GM12874 (cell line): ENCODE measurements around the gene C19orf25.
A peak's percentile ranks its signal among the peaks of the same experiment; 100 is the strongest.

Experiments used
- TF ChIP-seq, protein P1 (sequence below): IDR thresholded peaks from 2 replicates; pipeline ENCODE4 v1.5.1; 2011; ENCODE audit warnings: low read depth, mild to moderate bottlenecking, control low read depth, low read length, moderate library complexity; ENCODE audit not compliant: insufficient read depth

The C19orf25 gene

DNA sequence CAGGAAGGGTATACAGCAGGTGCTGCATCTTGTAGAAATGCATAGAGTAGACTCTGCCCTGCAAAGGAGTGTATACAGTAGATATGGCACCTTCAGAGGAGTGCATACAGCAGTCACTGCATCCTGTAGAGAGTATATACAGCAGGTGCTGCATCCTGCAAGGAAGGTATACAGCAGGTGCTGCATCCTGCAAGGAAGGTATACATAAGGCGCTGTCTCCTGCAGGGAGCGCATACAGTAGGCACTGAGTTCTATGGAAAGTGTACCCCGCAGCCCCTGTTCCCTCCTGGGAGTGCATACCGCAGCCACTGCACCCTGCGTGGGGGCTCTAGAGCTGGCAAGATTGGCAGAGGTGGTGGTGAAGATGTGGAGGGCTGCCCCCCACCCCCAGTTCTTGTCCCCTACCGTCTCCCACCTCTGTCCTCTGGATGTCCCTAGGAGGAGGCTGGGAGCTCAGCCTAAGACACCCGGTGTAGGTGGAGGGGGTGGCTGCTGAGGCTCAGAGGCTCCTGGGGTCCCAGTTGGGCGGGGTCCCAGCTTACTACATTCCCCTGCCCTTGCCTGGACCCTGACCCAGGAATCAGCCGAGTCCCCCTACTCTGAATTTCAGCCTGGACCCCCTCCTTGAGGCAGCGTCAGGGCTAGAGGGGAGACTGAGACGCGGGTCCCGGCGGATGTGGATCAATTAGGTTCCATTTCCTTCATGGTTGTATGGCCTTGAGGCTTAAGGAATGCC, 36.1 kb upstream of the C19orf25 start:
- TF ChIP-seq, protein P1, sequence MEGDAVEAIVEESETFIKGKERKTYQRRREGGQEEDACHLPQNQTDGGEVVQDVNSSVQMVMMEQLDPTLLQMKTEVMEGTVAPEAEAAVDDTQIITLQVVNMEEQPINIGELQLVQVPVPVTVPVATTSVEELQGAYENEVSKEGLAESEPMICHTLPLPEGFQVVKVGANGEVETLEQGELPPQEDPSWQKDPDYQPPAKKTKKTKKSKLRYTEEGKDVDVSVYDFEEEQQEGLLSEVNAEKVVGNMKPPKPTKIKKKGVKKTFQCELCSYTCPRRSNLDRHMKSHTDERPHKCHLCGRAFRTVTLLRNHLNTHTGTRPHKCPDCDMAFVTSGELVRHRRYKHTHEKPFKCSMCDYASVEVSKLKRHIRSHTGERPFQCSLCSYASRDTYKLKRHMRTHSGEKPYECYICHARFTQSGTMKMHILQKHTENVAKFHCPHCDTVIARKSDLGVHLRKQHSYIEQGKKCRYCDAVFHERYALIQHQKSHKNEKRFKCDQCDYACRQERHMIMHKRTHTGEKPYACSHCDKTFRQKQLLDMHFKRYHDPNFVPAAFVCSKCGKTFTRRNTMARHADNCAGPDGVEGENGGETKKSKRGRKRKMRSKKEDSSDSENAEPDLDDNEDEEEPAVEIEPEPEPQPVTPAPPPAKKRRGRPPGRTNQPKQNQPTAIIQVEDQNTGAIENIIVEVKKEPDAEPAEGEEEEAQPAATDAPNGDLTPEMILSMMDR = no peak

DNA sequence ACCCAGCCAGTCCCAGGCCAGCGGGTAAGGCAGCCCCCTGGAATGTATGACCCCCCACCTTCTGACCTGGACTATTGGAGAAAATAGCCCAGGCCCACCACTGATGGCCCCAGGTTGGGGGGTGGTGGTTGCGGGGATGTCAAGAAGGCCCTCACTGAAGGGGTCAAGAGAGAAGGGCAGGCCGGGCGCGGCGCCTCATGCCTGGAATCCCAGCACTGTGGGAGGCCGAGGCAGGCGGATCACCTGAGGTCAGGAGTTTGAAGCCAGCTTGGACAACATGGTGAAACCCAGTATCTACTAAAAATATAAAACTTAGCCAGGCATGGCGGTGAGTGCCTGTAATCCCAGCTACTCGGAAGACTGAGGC, 35.3 kb upstream of the C19orf25 start:
- TF ChIP-seq, protein P1 = no peak

DNA sequence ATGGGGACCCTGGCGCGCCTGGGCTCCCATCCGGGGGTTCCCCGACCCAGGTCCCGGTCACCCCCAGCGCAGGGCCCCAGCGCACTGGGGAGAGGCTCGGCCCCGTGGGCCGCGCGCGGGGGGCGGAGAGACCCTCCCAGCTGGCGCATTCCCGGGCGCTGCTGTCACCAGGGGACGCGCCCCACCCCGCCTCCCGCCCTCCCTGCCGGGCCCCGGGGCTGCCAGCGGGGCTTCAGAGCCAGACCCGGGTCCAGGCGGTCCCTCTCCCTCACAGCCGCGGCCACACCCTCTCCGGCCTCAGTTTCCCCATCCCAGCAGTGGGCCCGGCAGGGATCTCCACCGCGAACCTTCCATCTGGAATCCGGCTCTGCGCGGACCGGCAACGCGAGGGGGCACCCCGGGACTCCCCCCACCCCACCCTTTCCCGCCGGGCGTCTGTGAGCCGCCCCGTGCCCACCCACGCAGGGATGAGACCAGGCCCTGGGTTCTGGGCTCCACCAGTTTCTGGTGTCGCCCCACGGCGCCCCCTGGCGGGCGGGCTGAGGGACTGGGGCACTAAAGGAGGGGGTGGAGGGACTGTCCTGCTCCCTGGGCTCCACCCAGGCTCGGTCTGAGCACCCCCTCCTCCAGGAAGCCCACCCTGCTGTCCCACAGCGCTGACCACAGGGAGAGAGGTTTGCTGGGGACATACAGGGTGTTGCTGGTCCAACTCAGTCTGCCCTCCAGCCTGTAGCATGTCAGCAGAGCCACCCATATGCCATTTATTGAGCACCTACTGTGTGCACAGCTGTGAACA, 34.7 kb upstream of the C19orf25 start:
- TF ChIP-seq, protein P1 = peak; percentile 79

DNA sequence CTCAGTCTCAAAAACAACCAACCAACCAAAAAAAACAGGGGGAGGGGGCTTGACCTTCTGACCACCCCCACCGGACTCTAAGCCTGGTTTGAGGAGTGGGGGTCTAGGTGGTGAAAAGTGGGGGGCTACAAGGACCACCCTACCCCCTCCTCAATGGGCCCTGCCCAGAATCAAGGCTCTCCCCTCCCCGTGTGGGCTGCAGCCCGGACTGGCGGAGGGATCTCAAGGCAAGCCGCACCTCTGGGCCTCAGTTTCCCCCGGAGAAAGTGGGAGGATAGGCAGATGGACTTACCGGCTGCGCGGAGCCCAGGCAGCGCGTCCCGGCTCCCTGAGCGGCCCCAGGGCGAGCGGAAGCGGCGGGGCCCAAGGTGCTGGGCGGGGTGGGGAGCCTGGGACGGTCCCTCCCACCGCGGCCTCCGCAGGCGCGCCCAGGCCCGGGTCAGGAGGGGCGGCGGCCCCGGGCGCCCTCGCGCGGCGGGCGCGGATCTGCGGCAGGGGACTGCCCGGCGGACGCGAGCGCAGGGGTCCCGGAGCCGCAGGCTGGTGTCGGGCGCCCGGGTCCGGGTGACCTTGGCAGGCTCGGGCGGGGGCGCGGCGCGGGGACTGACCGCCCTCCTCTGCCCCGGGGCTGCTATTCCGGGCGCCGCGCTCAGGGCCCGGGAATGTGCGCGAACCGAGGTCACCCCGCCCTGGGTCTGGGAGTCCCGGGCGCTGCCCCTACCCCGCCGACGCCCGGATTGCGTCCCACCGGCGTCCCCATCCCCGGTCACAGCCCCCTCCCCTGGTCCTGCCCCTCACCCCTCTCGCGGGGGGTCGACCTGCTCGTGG, 33.9 kb upstream of the C19orf25 start, which contains the start of gene ADAMTSL5:
Gene ADAMTSL5, minus strand, starts transcription at position 349 of the 828 bp plus-strand sequence. CDS start 2,076 bp downstream, outside the sequence.
- TF ChIP-seq, protein P1 = no peak

DNA sequence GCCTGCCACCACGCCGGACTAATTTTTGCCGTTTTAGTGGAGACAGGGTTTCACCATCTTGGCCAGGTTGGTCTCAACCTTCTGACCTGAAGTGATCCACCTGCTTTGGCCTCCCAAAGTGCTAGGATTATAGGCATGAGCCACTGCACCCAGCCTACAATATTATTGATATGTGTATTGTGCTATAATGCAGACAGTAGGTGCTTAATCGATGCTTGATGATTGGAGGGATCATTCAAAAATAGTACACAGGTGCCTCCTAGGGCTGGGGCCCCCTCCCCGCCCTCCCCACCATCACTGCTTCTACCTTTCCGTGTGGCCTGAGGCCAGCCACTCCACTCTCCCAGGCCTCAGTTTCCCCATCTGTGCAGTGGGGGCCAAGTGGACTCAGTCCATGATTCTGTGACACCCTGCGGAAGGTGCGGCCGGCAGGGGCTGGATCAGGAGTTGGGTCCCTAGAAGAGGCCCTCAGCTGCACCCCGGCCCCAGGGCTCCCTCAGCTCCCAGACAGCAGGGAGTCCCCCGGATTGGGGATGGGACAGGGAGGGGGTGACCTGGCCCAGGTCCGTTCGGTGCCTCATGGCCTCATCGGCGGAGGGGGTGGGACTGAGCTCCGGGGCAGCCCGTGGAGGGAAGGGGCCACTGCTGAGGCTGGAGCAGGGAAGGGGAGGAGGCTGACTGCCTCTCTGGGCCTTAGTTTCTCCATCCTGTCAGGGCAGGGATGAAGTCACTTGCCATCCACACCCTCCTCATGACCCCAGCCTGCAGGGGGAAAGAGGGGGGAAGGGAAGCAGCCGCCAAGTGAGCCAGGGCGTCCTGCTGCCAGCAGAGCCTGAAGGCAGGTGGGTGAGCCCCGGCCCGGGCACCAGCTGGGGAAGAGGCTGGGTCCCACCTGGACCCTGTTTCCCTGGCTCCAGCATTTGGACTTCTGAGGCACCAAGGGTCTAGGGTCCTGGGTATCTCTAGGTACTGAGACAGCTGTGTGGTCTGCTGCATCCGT, 32.6 kb upstream of the C19orf25 start:
- TF ChIP-seq, protein P1 = no peak

DNA sequence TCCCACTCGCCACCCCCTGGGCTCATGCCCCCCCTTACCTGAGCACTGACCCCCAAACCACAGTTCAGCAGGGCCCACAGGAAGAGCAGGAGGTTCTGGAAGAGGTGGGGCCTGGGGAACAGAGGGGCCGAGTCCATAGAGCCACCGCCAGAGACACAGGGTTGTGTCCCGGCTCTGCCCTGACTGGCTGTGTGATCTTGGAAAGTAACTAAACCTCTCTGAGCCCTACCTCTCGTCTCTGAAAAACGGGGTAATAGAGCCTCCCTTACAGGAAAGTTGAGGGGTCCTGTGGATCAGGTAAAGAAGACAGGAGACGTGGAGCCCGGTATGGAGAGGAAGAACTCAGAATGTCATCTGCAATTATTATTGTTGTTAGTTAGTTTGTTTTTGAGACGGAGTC, 31.8 kb upstream of the C19orf25 start:
- TF ChIP-seq, protein P1 = no peak
